Lower leg skin (tissue), 4 donors: ENCODE measurements around the gene ITPRID2. TPM values are rescaled to one million over a fixed set of nuclear protein-coding genes. Genes with fewer than 3 reads are reported as not detected.

ENCODE experiments used
- DNase-seq, 2 donors: peaks; one replicate each; pipeline ENCODE4 v3.0.0-alpha.2; 2019; ENCODE audit warnings: low spot score in 2 of 2
- H3K4me3 ChIP-seq: fragments of 200-600 bp; sonication (generic); 2 replicates; pipeline ENCODE4 v1.5.1; 2017; ENCODE audit warnings: mild to moderate bottlenecking, low read depth; ENCODE audit not compliant: poor library complexity, severe bottlenecking
- CTCF ChIP-seq, 3 donors: fragments of 450-650 bp; IDR thresholded peaks; one replicate each; pipeline ENCODE4 v1.5.1; 2016; ENCODE audit warnings: antibody characterized with exemption in 3 of 3, mild to moderate bottlenecking in 3 of 3, moderate library complexity in 2 of 3
- POLR2A ChIP-seq, 2 donors: fragments of 450-650 bp; IDR thresholded peaks; one replicate each; pipeline ENCODE4 v1.6.1; 2016 to 2017; ENCODE audit warnings: antibody characterized with exemption in 2 of 2, mild to moderate bottlenecking in 1 of 2, moderate library complexity in 1 of 2
- WGBS, 2 donors: methylation state at CpG; one replicate each; pipeline ENCODE4 v1.1.5; 2018; 5-methylcytosine and 5-hydroxymethylcytosine counted together
- intact Hi-C: fragments of 100-400 bp; cut with DNase I; formaldehyde crosslinking; loops from one replicate; pipeline ENCODE4 v1.15.0; 2023; ENCODE audit warnings: low total_unique reads
- total RNA-seq, 4 donors: library from RNA; depleted of rRNA; stranded (reverse); fragments of >200 nt; gene quantifications; one replicate each; pipeline ENCODE4 v1.1.0, GENCODE V29; 2016

Gene ITPRID2
- total RNA-seq, 4 donors from 2014 or later = 244 to 301 (median 256) TPM

GRCh38 chr2:181848261-181848886, 43.2 kb upstream of the ITPRID2 start:
- WGBS, 2 donors = 67% methylated on average over 3 of the region's 3 CpGs
- intact Hi-C loops = no loop called here
- no peak for TF ChIP-seq POLR2A (IDR thresholded peaks at IDR 0.05)
- no peak for TF ChIP-seq CTCF (IDR thresholded peaks at IDR 0.05)

GRCh38 chr2:181849601-181850000, 41.9 kb upstream of the ITPRID2 start:
- no peak for TF ChIP-seq POLR2A (IDR thresholded peaks at IDR 0.05)
- TF ChIP-seq CTCF (IDR thresholded peaks at IDR 0.05) = no peak
- 90% methylated on average over 1 of the region's 1 CpG for WGBS, 2 donors
- DNase-seq = no peak
- H3K4me3 ChIP-seq = no peak overlapping the region
- intact Hi-C loops = no loop called here

More at GRCh38 chr2:181848261-181848886, 43.2 kb upstream of the ITPRID2 start:
- no peak overlapping the region for H3K4me3 ChIP-seq
- DNase-seq = no peak

GRCh38 chr2:181850936-181851560, 40.5 kb upstream of the ITPRID2 start:
- H3K4me3 ChIP-seq = no peak overlapping the region
- no peak for TF ChIP-seq POLR2A (IDR thresholded peaks at IDR 0.05)
- no peak for TF ChIP-seq CTCF (IDR thresholded peaks at IDR 0.05)
- intact Hi-C loops = no loop called here
- no peak for DNase-seq

- no peak overlapping the region for H3K4me3 ChIP-seq
- TF ChIP-seq POLR2A (IDR thresholded peaks at IDR 0.05) (no peak), CTCF (IDR thresholded peaks at IDR 0.05) (no peak)
- intact Hi-C loops = no loop called here
- no peak for DNase-seq
Measured at GRCh38 chr2:181851726-181852125, 39.8 kb upstream of the ITPRID2 start.

- intact Hi-C loops = no loop called here
- H3K4me3 ChIP-seq = no peak overlapping the region
- no peak for DNase-seq
- TF ChIP-seq POLR2A (IDR thresholded peaks at IDR 0.05) (no peak), CTCF (IDR thresholded peaks at IDR 0.05) (no peak)
Measured at GRCh38 chr2:181853696-181854095, 37.8 kb upstream of the ITPRID2 start.

- no peak for TF ChIP-seq CTCF (IDR thresholded peaks at IDR 0.05)
- TF ChIP-seq POLR2A (IDR thresholded peaks at IDR 0.05) = no peak
- DNase-seq = no peak
- no peak overlapping the region for H3K4me3 ChIP-seq
- WGBS, 2 donors = 39 to 50% methylated on average over 1 of the region's 1 CpG
- intact Hi-C loops = no loop called here
Measured at GRCh38 chr2:181857483-181857882, 34.0 kb upstream of the ITPRID2 start.
